ENCODE data around the gene CNR2. TPM values are rescaled to one million over a fixed set of nuclear protein-coding genes. Genes with fewer than 3 reads are reported as not detected.

Gene CNR2
- total and polyA plus RNA-seq, 7 donors = 0.01 to 0.13 (median 0.08) TPM; not detected in 4

GRCh38 chr1:23823767-23824166 lies 89.4 kb downstream of the CNR2 start:
- H3K27me3 ChIP-seq (ENCODE audit: insufficient read depth in 3 of 3, low read length in 2 of 3) = no peaks in the 10 kb centered on the region
- no peak for DNase-seq
- ATAC-seq = peak in 3 of 4 donors; percentile 54 to 61 (median 57)
- H3K9me3 ChIP-seq = no peaks in the 10 kb centered on the region
- 45 to 58% (median 55%) methylated on average over 7 of the region's 7 CpGs for WGBS, 3 donors
- TF ChIP-seq, protein P1, sequence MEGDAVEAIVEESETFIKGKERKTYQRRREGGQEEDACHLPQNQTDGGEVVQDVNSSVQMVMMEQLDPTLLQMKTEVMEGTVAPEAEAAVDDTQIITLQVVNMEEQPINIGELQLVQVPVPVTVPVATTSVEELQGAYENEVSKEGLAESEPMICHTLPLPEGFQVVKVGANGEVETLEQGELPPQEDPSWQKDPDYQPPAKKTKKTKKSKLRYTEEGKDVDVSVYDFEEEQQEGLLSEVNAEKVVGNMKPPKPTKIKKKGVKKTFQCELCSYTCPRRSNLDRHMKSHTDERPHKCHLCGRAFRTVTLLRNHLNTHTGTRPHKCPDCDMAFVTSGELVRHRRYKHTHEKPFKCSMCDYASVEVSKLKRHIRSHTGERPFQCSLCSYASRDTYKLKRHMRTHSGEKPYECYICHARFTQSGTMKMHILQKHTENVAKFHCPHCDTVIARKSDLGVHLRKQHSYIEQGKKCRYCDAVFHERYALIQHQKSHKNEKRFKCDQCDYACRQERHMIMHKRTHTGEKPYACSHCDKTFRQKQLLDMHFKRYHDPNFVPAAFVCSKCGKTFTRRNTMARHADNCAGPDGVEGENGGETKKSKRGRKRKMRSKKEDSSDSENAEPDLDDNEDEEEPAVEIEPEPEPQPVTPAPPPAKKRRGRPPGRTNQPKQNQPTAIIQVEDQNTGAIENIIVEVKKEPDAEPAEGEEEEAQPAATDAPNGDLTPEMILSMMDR (IDR thresholded peaks at IDR 0.05) = no peak
- H3K36me3 ChIP-seq (ENCODE audit: insufficient read depth in 1 of 2, low read depth in 1 of 2) = peaks cover 0 to 16% of the 10 kb centered on the region in 2 donors
- peaks cover 15% of the 10 kb centered on the region for H3K4me1 ChIP-seq
- intact Hi-C loops (cut with DNase I) = no loop called here
- H3K4me3 ChIP-seq = peak overlapping the region; percentile 93
- peak overlapping the region; percentile 97 for H3K27ac ChIP-seq

Other genes starting within 250 kb of the CNR2 start
- 100 to 1,000 TPM; 486 to 688 (median 592) TPM for gene RPL11, start 221.6 kb downstream of the CNR2 start, total RNA-seq
- gene RPL11, start 221.6 kb downstream of the CNR2 start, polyA plus RNA-seq = 1,000 to 10,000 TPM in 2 of 3 donors, 100 to 1,000 TPM in 1; 842 to 1,926 (median 1,102) TPM
- gene ELOA, start 169.9 kb downstream of the CNR2 start, total RNA-seq = 10 to 100 TPM; 41.4 to 68.9 (median 52.3) TPM
- 10 to 100 TPM; 19.8 to 53.1 (median 36.2) TPM for gene ELOA, start 169.9 kb downstream of the CNR2 start, polyA plus RNA-seq
- 10 to 100 TPM; 53.4 to 72.1 (median 63.4) TPM for gene PITHD1, start 134.9 kb downstream of the CNR2 start, total RNA-seq
- gene PITHD1, start 134.9 kb downstream of the CNR2 start, polyA plus RNA-seq = 100 to 1,000 TPM in 2 of 3 donors, 10 to 100 TPM in 1; 45.2 to 162 (median 116) TPM
- gene LYPLA2, start 122.2 kb downstream of the CNR2 start, total RNA-seq = 10 to 100 TPM; 24.0 to 35.2 (median 28.6) TPM
- gene LYPLA2, start 122.2 kb downstream of the CNR2 start, polyA plus RNA-seq = 10 to 100 TPM; 37.0 to 97.6 (median 43.3) TPM
- 1 to 10 TPM; 6.4 to 7.7 (median 6.9) TPM for gene GALE, start 112.6 kb downstream of the CNR2 start, total RNA-seq
- gene GALE, start 112.6 kb downstream of the CNR2 start, polyA plus RNA-seq = 10 to 100 TPM in 2 of 3 donors, 1 to 10 TPM in 1; 8.5 to 69.9 (median 11.2) TPM
- 10 to 100 TPM; 27.2 to 55.4 (median 35.4) TPM for gene HMGCL, start 87.9 kb downstream of the CNR2 start, total RNA-seq
- 10 to 100 TPM; 19.6 to 38.4 (median 25.0) TPM for gene HMGCL, start 87.9 kb downstream of the CNR2 start, polyA plus RNA-seq
- gene FUCA1, start 45.1 kb downstream of the CNR2 start, total RNA-seq = 10 to 100 TPM in 1 of 4 donors, 1 to 10 TPM in 3; 8.2 to 12.5 (median 8.8) TPM
- 10 to 100 TPM in 1 of 3 donors, 1 to 10 TPM in 2; 5.9 to 17.3 (median 9.2) TPM for gene FUCA1, start 45.1 kb downstream of the CNR2 start, polyA plus RNA-seq
- gene PNRC2, start 46.5 kb upstream of the CNR2 start, total RNA-seq = 10 to 100 TPM; 56.7 to 63.1 (median 60.0) TPM
- gene PNRC2, start 46.5 kb upstream of the CNR2 start, polyA plus RNA-seq = 100 to 1,000 TPM in 1 of 3 donors, 10 to 100 TPM in 2; 39.5 to 179 (median 74.0) TPM
- 10 to 100 TPM; 29.5 to 54.0 (median 46.7) TPM for gene SRSF10, start 67.0 kb upstream of the CNR2 start, total RNA-seq
- gene SRSF10, start 67.0 kb upstream of the CNR2 start, polyA plus RNA-seq = 10 to 100 TPM; 28.8 to 56.6 (median 42.0) TPM
- 100 to 1,000 TPM; 130 to 505 (median 308) TPM for gene MYOM3, start 198.8 kb upstream of the CNR2 start, total RNA-seq
- gene MYOM3, start 198.8 kb upstream of the CNR2 start, polyA plus RNA-seq = 100 to 1,000 TPM in 2 of 3 donors, 10 to 100 TPM in 1; 86.7 to 152 (median 122) TPM
- under 1 TPM in 3 of 4 donors, not detected in 1; 0.08 to 0.19 (median 0.13) TPM for gene IL22RA1, start 229.8 kb upstream of the CNR2 start, total RNA-seq
- gene IL22RA1, start 229.8 kb upstream of the CNR2 start, polyA plus RNA-seq = under 1 TPM in 1 of 3 donors, not detected in 2; 0.26 TPM

Data from psoas muscle (tissue), 8 donors.